DND-41 (cell line): Measurements from ENCODE around the gene DAAM2.

Source experiments
- CTCF ChIP-seq: IDR thresholded peaks from 2 replicates; pipeline ENCODE4 v1.5.1; 2012; ENCODE audit warnings: borderline replicate concordance, low read length, moderate library complexity, mild to moderate bottlenecking; ENCODE audit not compliant: poor library complexity, severe bottlenecking; ENCODE audit errors: extremely low read depth
- EZH2 ChIP-seq: IDR thresholded peaks from 3 replicates; pipeline ENCODE4 v1.6.1; 2012; ENCODE audit warnings: borderline replicate concordance, low read depth, mild to moderate bottlenecking, moderate library complexity, low read length, inconsistent platforms; ENCODE audit not compliant: severe bottlenecking

DNA sequence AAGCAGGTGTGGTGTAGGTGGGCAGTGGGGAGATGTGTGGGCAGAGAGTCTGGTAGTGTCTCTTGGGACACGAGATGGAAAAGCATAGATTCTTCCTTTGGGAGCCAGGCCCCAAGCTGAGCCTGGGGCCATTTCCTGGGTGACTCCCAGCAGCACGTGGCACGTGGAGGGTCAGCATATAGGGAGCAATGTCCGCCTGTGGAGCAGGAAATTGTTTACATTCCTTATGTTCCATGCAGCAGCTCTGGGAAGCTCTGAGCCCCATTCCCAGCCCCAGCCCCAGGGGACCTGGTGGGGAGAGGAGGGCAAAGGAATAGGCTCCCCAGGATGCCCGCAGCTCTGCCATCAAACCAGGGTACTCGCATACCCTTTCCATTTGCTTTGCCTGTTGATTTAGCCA, 57.6 kb downstream of the DAAM2 start:
- TF ChIP-seq CTCF (no peak), EZH2 (no peak)
